ENCODE measurements around the gene NHERF2. TPM values are rescaled to one million over a fixed set of nuclear protein-coding genes. Genes with fewer than 3 reads are reported as not detected.

The NHERF2 gene
- total RNA-seq, 4 donors from 2014 or later: 10.3 to 97.1 (median 33.1) TPM

- intact Hi-C loops (cut with DNase I; ENCODE audit: low total_unique reads): no loop called here
- Histone ChIP-seq H3K9me3 (no peaks in the 10 kb centered on the region), H3K4me3 (no peak overlapping the region), H3K27me3 (no peaks in the 10 kb centered on the region), H3K27ac (peak overlapping the region; percentile 91 to 92), H3K36me3 (no peaks in the 10 kb centered on the region), H3K4me1 (peaks cover 0 to 32% of the 10 kb centered on the region in 2 donors)
- no peak for TF ChIP-seq CTCF (IDR thresholded peaks at IDR 0.05)
- no peak for TF ChIP-seq POLR2A (IDR thresholded peaks at IDR 0.05)
- peak in 1 of 2 donors; percentile 64 for DNase-seq
Observed at GRCh38 chr16:2038382-2039231, 11.9 kb downstream of the NHERF2 start.

- DNase-seq: peak; percentile 79 to 80
- H3K27ac ChIP-seq: peak overlapping the region; percentile 91 to 92
- TF ChIP-seq CTCF (IDR thresholded peaks at IDR 0.05) (no peak), POLR2A (IDR thresholded peaks at IDR 0.05) (no peak)
- H3K4me3 ChIP-seq: no peak overlapping the region
- H3K9me3 ChIP-seq: no peaks in the 10 kb centered on the region
- intact Hi-C loops (cut with DNase I; ENCODE audit: low total_unique reads): no loop called here
- H3K27me3 ChIP-seq: no peaks in the 10 kb centered on the region
- no peaks in the 10 kb centered on the region for H3K36me3 ChIP-seq
- H3K4me1 ChIP-seq: peaks cover 0 to 32% of the 10 kb centered on the region in 2 donors
Observed at GRCh38 chr16:2039274-2040031, 12.8 kb downstream of the NHERF2 start.

GRCh38 chr16:2040041-2040786, 13.5 kb downstream of the NHERF2 start:
- H3K27ac ChIP-seq: peak overlapping the region; percentile 91 to 92
- peak in 1 of 2 donors; percentile 34 for DNase-seq
- intact Hi-C loops (cut with DNase I; ENCODE audit: low total_unique reads): no loop called here
- no peaks in the 10 kb centered on the region for H3K9me3 ChIP-seq
- peaks cover 0 to 26% of the 10 kb centered on the region in 2 donors for H3K4me1 ChIP-seq
- H3K27me3 ChIP-seq: no peaks in the 10 kb centered on the region
- no peaks in the 10 kb centered on the region for H3K36me3 ChIP-seq
- no peak for TF ChIP-seq CTCF (IDR thresholded peaks at IDR 0.05)
- no peak overlapping the region for H3K4me3 ChIP-seq

- DNase-seq: no peak
- peaks cover 0 to 18% of the 10 kb centered on the region in 2 donors for H3K4me1 ChIP-seq
- H3K27me3 ChIP-seq: no peaks in the 10 kb centered on the region
- H3K27ac ChIP-seq: peak overlapping the region; percentile 91 to 92
- no peak for TF ChIP-seq CTCF (IDR thresholded peaks at IDR 0.05)
- no peak for TF ChIP-seq POLR2A (IDR thresholded peaks at IDR 0.05)
- intact Hi-C loops (cut with DNase I; ENCODE audit: low total_unique reads): no loop called here
- no peaks in the 10 kb centered on the region for H3K36me3 ChIP-seq
- H3K4me3 ChIP-seq: no peak overlapping the region
- no peaks in the 10 kb centered on the region for H3K9me3 ChIP-seq
Observed at GRCh38 chr16:2040787-2041522, 14.3 kb downstream of the NHERF2 start.

Data from uterus (tissue), 4 donors.